K562 (cell line): ENCODE data around the gene SLIT1. TPM values are rescaled to one million over a fixed set of nuclear protein-coding genes. Genes with fewer than 3 reads are reported as not detected.

Experiments
- ATAC-seq: fragments of 200-7000 bp; cut with Tn5 transposase; 3 replicates; pipeline ENCODE4 v1.9.1; 2020; ENCODE audit warnings: moderate library complexity
- BruUV-seq: library from RNA; stranded (reverse); fragments of 400-500 nt; replicated peaks from 2 replicates; lab custom pipeline; 2021; lab: Mats Ljungman, UMichigan
- CTCF ChIA-PET: fragments of 300-600 bp; formaldehyde crosslinking; extraction: SDS; loops from one replicate; lab custom pipeline; 2021; ENCODE audit warnings: low intra/inter-chr PET ratio; lab: Yijun Ruan, JAX
- POLR2A ChIA-PET: fragments of 300-600, 350-650 bp; sonication (Branson Sonifier 250); formaldehyde crosslinking; extraction: SDS; loops from one replicate; lab custom pipeline; 2021; ENCODE audit warnings: antibody characterized with exemption, inconsistent platforms; lab: Yijun Ruan, JAX
- DNase-seq, 4 experiments: peaks; one replicate each; pipeline versions ENCODE4 v3.0.0 to v3.0.0-alpha.2; 2011 to 2018; ENCODE audit warnings: low spot score in 3 of 4, mixed read lengths in 3 of 4; ENCODE audit errors: extremely low read depth in 1 of 4
- FAIRE-seq: peaks from 2 replicates; lab custom pipeline; 2011; peaks lifted over from hg19 to GRCh38; lab: Jason Lieb, UNC
- H2AFZ ChIP-seq: 2 replicates; pipeline ENCODE4 v1.6.0; 2011; ENCODE audit warnings: low read depth, low read length, control low read depth, inconsistent platforms
- H3K27ac ChIP-seq: fragments of 200-600 bp; 3 replicates; pipeline ENCODE4 v1.8.0; 2011; ENCODE audit warnings: low read depth, mild to moderate bottlenecking, control low read depth, inconsistent platforms, low read length, moderate library complexity, mixed read lengths; ENCODE audit errors: extremely low read depth
- H3K27me3 ChIP-seq, 2 experiments: fragments of 300-600 bp in 1 of 2; 2 replicates in 1 of 2; 3 replicates in 1 of 2; pipeline versions ENCODE4 v1.6.0 to v1.8.0; 2011; ENCODE audit warnings: inconsistent platforms in 2 of 2, low read length in 2 of 2, mild to moderate bottlenecking in 1 of 2, mixed read lengths in 1 of 2, moderate library complexity in 1 of 2; ENCODE audit not compliant: control insufficient read depth in 2 of 2, insufficient read depth in 2 of 2
- H3K36me3 ChIP-seq: fragments of 300-600 bp; 3 replicates; pipeline ENCODE4 v1.8.0; 2011; ENCODE audit warnings: mild to moderate bottlenecking, low read length, inconsistent platforms; ENCODE audit not compliant: control insufficient read depth, insufficient read depth
- H3K4me1 ChIP-seq, 2 experiments: fragments of 200-600 bp in 1 of 2; replicated peaks in 1 of 2; 2 replicates in 1 of 2; 3 replicates in 1 of 2; pipeline versions ENCODE4 v1.5.1 to v1.8.0; 2011; ENCODE audit warnings: inconsistent platforms in 2 of 2, low read length in 2 of 2, mild to moderate bottlenecking in 1 of 2, mixed read lengths in 1 of 2, moderate library complexity in 1 of 2; ENCODE audit not compliant: control insufficient read depth in 2 of 2, insufficient read depth in 2 of 2
- H3K4me2 ChIP-seq: 2 replicates; pipeline ENCODE4 v1.6.1; 2011; ENCODE audit warnings: low read length, control low read depth, inconsistent platforms, mixed read lengths; ENCODE audit not compliant: insufficient read depth
- H3K4me3 ChIP-seq: fragments of 200-600 bp; sonication (generic), shearing (Covaris generic); 2 replicates; pipeline ENCODE4 v1.5.1; 2016; ENCODE audit warnings: control low read depth, inconsistent platforms
- H3K79me2 ChIP-seq: fragments of 200-600 bp; 3 replicates; pipeline ENCODE4 v1.8.0; 2011; ENCODE audit warnings: low read length, inconsistent platforms; ENCODE audit not compliant: control insufficient read depth, insufficient read depth
- H3K9ac ChIP-seq, 2 experiments: 2 replicates each; pipeline versions ENCODE4 v1.6.0 to v1.6.1; 2011; ENCODE audit warnings: low read depth in 2 of 2, low read length in 2 of 2, control low read depth in 1 of 2, inconsistent platforms in 1 of 2, mild to moderate bottlenecking in 1 of 2, mixed read lengths in 1 of 2; ENCODE audit not compliant: insufficient read depth in 1 of 2
- H3K9me1 ChIP-seq: one replicate; pipeline ENCODE4 v1.6.0; 2011; ENCODE audit warnings: inconsistent platforms, mild to moderate bottlenecking, low read length, moderate library complexity; ENCODE audit not compliant: control insufficient read depth, insufficient read depth
- H3K9me3 ChIP-seq: replicated peaks from 2 replicates; pipeline ENCODE4 v1.5.1; 2011; ENCODE audit warnings: low read depth, low read length, inconsistent platforms; ENCODE audit not compliant: control insufficient read depth, insufficient read depth
- H4K20me1 ChIP-seq: replicated peaks from 2 replicates; pipeline ENCODE4 v1.6.1; 2011; ENCODE audit warnings: low read length, inconsistent platforms, mixed read lengths; ENCODE audit not compliant: control insufficient read depth, insufficient read depth
- EHMT2 ChIP-seq: fragments of 450-650 bp; IDR thresholded peaks from 2 replicates; pipeline ENCODE4 v1.6.1; 2018; ENCODE audit warnings: antibody characterized with exemption
- HDAC8 ChIP-seq: fragments of 450-650 bp; IDR thresholded peaks from 2 replicates; pipeline ENCODE4 v1.6.1; 2016; ENCODE audit warnings: mild to moderate bottlenecking, missing genetic modification characterization, moderate library complexity, missing compliant biosample characterization
- HOXB6 ChIP-seq: fragments of 250-450 bp; sonication (Bioruptor Pico); IDR thresholded peaks from 2 replicates; pipeline ENCODE4 v1.5.1; 2022; ENCODE audit warnings: mild to moderate bottlenecking, borderline replicate concordance
- POLR2B ChIP-seq: fragments of 450-650 bp; IDR thresholded peaks from 2 replicates; pipeline ENCODE4 v1.6.1; 2018; ENCODE audit warnings: low read depth; ENCODE audit not compliant: partially characterized antibody
- PTRF ChIP-seq: fragments of 450-650 bp; IDR thresholded peaks from 2 replicates; pipeline ENCODE4 v1.6.1; 2016; ENCODE audit warnings: mild to moderate bottlenecking, missing genetic modification characterization, missing compliant biosample characterization
- SMARCC2 ChIP-seq: fragments of 450-650 bp; IDR thresholded peaks from 2 replicates; pipeline ENCODE4 v1.6.1; 2017; ENCODE audit warnings: antibody characterized with exemption, moderate library complexity, mild to moderate bottlenecking, low read depth
- TRIM28 ChIP-seq: fragments of 450-650 bp; IDR thresholded peaks from 2 replicates; pipeline ENCODE4 v1.6.1; 2017
- WGBS: fragments of 100-300 bp; shearing (Covaris generic); methylation state at CpG from one replicate; pipeline ENCODE4 v1.1.6; 2016; ENCODE audit warnings: low coverage, mixed read lengths; ENCODE audit not compliant: insufficient coverage; ENCODE audit errors: missing lambda C conversion rate; 5-methylcytosine and 5-hydroxymethylcytosine counted together
- in situ Hi-C: fragments of 300-500 bp; cut with MboI; formaldehyde crosslinking; loops from 4 replicates; pipeline ENCODE4 v1.15.0; 2018; ENCODE audit warnings: inconsistent platforms, mixed read lengths
- intact Hi-C: fragments of 100-400 bp; cut with micrococcal nuclease; formaldehyde crosslinking; loops from 2 replicates; pipeline ENCODE4 v1.14.2; 2022
- polyA plus RNA-seq, 8 experiments: library from polyadenylated mRNA; depleted of rRNA in 4 of 8; stranded (reverse) in 5 of 8; unstranded in 3 of 8; fragments of >200 nt; fragmentation: Nextera tagmentation in 2 of 8; fragmentation: Illumina TruSeq in 1 of 8; extraction: Ambion mirVana in 2 of 8; extraction: Trizol in 1 of 8; gene quantifications; 2 replicates each; pipeline versions ENCODE4 v1.2.1 to v1.2.3, GENCODE V29; 2011 to 2014; ENCODE audit warnings: inconsistent platforms in 1 of 8, missing spikeins in 1 of 8
- total RNA-seq, 7 experiments: library from RNA; depleted of rRNA in 6 of 7; stranded (reverse); fragments of >200 nt in 6 of 7; fragmentation: Illumina TruSeq in 2 of 7; extraction: Trizol in 2 of 7; gene quantifications; 2 replicates each; pipeline versions ENCODE4 v1.2.1 to v1.2.3, GENCODE V29; 2011 to 2021; ENCODE audit warnings: low replicate concordance in 1 of 7
- TF ChIP-seq, protein P1 (sequence below): sonication (generic); formaldehyde crosslinking; IDR thresholded peaks from 2 replicates; pipeline ENCODE4 v1.9.0; 2022; ENCODE audit warnings: mild to moderate bottlenecking, missing genetic modification reagents
- TF ChIP-seq, protein P2 (sequence below): fragments of 250-450 bp; sonication (Bioruptor Pico); IDR thresholded peaks from 2 replicates; pipeline ENCODE4 v1.5.0; 2020; ENCODE audit warnings: mild to moderate bottlenecking, borderline replicate concordance
- TF ChIP-seq, protein P3 (sequence below): fragments of 450-650 bp; IDR thresholded peaks from 2 replicates; pipeline ENCODE4 v1.6.1; 2016; ENCODE audit warnings: missing biosample characterization, missing genetic modification characterization
- TF ChIP-seq, protein P4 (sequence below), 2 experiments: IDR thresholded peaks; 2 replicates each; pipeline ENCODE4 v1.6.1; 2011; ENCODE audit warnings: borderline replicate concordance in 1 of 2, control low read depth in 1 of 2, low read depth in 1 of 2, low read length in 1 of 2, mild to moderate bottlenecking in 1 of 2, mixed read lengths in 1 of 2, moderate library complexity in 1 of 2; ENCODE audit not compliant: insufficient read depth in 1 of 2, insufficient read length in 1 of 2, poor library complexity in 1 of 2, severe bottlenecking in 1 of 2; ENCODE audit errors: extremely low read depth in 1 of 2

Gene SLIT1
- total and polyA plus RNA-seq, 9 of the 15 experiments (the other 6 are each of a cell fraction or from before 2014, with no cell fraction given) = 0.01 to 0.11 (median 0.04) TPM; not detected in 3

DNA sequence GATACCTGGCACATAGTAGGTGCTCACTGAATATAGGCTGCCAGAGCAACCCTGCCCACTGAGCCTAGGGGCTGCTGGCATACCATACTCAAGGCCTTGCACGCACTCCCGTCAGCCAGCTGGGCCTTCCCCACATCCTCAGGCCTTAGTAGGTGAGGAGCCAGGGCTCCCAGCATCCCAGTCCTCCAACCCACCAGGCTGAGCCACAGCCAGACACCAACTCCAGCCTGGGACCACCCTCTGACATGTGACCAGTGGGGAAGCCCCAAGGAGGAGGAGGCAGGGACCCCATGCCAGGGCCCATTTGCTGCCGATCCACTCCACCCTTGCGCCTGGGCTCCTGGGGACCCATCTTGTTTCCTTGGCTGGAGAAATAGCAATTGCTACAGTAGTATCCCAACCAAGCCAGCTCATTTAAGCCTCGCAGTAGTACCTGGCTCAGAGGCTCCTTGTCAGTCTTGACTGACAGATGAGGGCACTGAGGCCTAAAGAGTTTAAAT lies 11.4 kb downstream of the SLIT1 start:
- in situ Hi-C loops = no loop called here
- DNase-seq = no peak
- Histone ChIP-seq H3K36me3 (no peaks in the 10 kb centered on the region), H3K79me2 (no peaks in the 10 kb centered on the region), H3K9me3 (no peaks in the 10 kb centered on the region), H3K4me2 (no peak overlapping the region), H3K9ac (no peak overlapping the region), H3K27ac (no peak overlapping the region), H4K20me1 (no peaks in the 10 kb centered on the region), H3K9me1 (no peaks in the 10 kb centered on the region), H3K4me3 (no peak overlapping the region), H2AFZ (no peak overlapping the region), H3K27me3 (peaks cover 12 to 43% of the 10 kb centered on the region in 2 experiments; a peak in 4 of 5 replicates), H3K4me1 (no peaks in the 10 kb centered on the region)
- TF ChIP-seq EHMT2 (no peak), SMARCC2 (no peak), HOXB6 (no peak), POLR2B (no peak), PTRF (tag) (no peak), HDAC8 (tag) (no peak), TRIM28 (no peak)
- TF ChIP-seq, protein P1, sequence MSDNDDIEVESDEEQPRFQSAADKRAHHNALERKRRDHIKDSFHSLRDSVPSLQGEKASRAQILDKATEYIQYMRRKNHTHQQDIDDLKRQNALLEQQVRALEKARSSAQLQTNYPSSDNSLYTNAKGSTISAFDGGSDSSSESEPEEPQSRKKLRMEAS (CRISPR knock-in tag) = no peak
- TF ChIP-seq, protein P2, sequence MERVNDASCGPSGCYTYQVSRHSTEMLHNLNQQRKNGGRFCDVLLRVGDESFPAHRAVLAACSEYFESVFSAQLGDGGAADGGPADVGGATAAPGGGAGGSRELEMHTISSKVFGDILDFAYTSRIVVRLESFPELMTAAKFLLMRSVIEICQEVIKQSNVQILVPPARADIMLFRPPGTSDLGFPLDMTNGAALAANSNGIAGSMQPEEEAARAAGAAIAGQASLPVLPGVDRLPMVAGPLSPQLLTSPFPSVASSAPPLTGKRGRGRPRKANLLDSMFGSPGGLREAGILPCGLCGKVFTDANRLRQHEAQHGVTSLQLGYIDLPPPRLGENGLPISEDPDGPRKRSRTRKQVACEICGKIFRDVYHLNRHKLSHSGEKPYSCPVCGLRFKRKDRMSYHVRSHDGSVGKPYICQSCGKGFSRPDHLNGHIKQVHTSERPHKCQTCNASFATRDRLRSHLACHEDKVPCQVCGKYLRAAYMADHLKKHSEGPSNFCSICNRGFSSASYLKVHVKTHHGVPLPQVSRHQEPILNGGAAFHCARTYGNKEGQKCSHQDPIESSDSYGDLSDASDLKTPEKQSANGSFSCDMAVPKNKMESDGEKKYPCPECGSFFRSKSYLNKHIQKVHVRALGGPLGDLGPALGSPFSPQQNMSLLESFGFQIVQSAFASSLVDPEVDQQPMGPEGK = no peak
- TF ChIP-seq, protein P3, sequence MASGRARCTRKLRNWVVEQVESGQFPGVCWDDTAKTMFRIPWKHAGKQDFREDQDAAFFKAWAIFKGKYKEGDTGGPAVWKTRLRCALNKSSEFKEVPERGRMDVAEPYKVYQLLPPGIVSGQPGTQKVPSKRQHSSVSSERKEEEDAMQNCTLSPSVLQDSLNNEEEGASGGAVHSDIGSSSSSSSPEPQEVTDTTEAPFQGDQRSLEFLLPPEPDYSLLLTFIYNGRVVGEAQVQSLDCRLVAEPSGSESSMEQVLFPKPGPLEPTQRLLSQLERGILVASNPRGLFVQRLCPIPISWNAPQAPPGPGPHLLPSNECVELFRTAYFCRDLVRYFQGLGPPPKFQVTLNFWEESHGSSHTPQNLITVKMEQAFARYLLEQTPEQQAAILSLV (tag) = no peak
- TF ChIP-seq, protein P4, sequence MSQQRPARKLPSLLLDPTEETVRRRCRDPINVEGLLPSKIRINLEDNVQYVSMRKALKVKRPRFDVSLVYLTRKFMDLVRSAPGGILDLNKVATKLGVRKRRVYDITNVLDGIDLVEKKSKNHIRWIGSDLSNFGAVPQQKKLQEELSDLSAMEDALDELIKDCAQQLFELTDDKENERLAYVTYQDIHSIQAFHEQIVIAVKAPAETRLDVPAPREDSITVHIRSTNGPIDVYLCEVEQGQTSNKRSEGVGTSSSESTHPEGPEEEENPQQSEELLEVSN (IDR thresholded peaks at IDR 0.05; ENCODE audit: borderline replicate concordance in 1 of 2, extremely low read depth in 1 of 2, insufficient read depth in 1 of 2, insufficient read length in 1 of 2, low read depth in 1 of 2, low read length in 1 of 2, poor library complexity in 1 of 2, severe bottlenecking in 1 of 2) = no peak
- POLR2A ChIA-PET = interaction anchor here (0.5 to 1.2 kb wide), 4 partner anchors 13 to 814 kb away, joined by 3 read pairs; no protein-coding TSS in a partner anchor
- intact Hi-C loops = no loop called here
- 4% methylated on average over 4 of the region's 5 CpGs for WGBS
- CTCF ChIA-PET = no interaction called here
- BruUV-seq = no TSS peak
- no peak for FAIRE-seq
- no peak for ATAC-seq
